Muscle layer of colon (tissue), 2 donors: ENCODE results near the gene CELSR3.

Experiments
- H3K27ac ChIP-seq: one replicate; pipeline ENCODE4 v1.7.0; 2013; ENCODE audit warnings: low read depth, mild to moderate bottlenecking, low read length, moderate library complexity
- H3K27me3 ChIP-seq, 2 donors: one replicate each; pipeline ENCODE4 v1.7.0; 2013; ENCODE audit warnings: low read length in 2 of 2, mild to moderate bottlenecking in 2 of 2; ENCODE audit not compliant: insufficient read depth in 2 of 2, control insufficient read depth in 1 of 2
- H3K36me3 ChIP-seq: one replicate; pipeline ENCODE4 v1.7.0; 2013; ENCODE audit warnings: mild to moderate bottlenecking, low read length; ENCODE audit not compliant: insufficient read depth
- H3K4me1 ChIP-seq: one replicate; pipeline ENCODE4 v1.7.0; 2013; ENCODE audit warnings: mild to moderate bottlenecking, low read length; ENCODE audit not compliant: insufficient read depth
- H3K4me3 ChIP-seq, 2 donors: one replicate each; pipeline ENCODE4 v1.7.0; 2013; ENCODE audit warnings: low read length in 2 of 2, low read depth in 1 of 2, mild to moderate bottlenecking in 1 of 2, moderate library complexity in 1 of 2
- H3K9ac ChIP-seq: one replicate; pipeline ENCODE4 v1.7.0; 2013; ENCODE audit warnings: low read length
- H3K9me3 ChIP-seq: one replicate; pipeline ENCODE4 v1.7.0; 2013; ENCODE audit warnings: mild to moderate bottlenecking, low read length
- donor health status: abdominal sarcoma.
- donor health status: Adenocarcinoma of cecum.

CELSR3 gene

GRCh38 chr3:48656061-48656840, 6.4 kb downstream of the CELSR3 start:
- Histone ChIP-seq H3K4me1 (peaks cover 4% of the 10 kb centered on the region), H3K9me3 (no peaks in the 10 kb centered on the region), H3K9ac (no peak overlapping the region), H3K27me3 (peaks cover 9 to 29% of the 10 kb centered on the region in 2 donors), H3K4me3 (peak overlapping the region; percentile 31 to 47), H3K27ac (no peak overlapping the region), H3K36me3 (no peaks in the 10 kb centered on the region)

- Histone ChIP-seq H3K9me3 (no peaks in the 10 kb centered on the region), H3K27me3 (peaks cover 4 to 23% of the 10 kb centered on the region in 2 donors), H3K9ac (no peak overlapping the region), H3K36me3 (no peaks in the 10 kb centered on the region), H3K4me1 (peaks cover 4% of the 10 kb centered on the region), H3K4me3 (no peak overlapping the region), H3K27ac (no peak overlapping the region)
Measured at GRCh38 chr3:48655606-48656005, 7.1 kb downstream of the CELSR3 start.

GRCh38 chr3:48655063-48655462, 7.6 kb downstream of the CELSR3 start:
- Histone ChIP-seq H3K4me3 (no peak overlapping the region), H3K27me3 (peaks cover 0 to 20% of the 10 kb centered on the region in 2 donors), H3K36me3 (no peaks in the 10 kb centered on the region), H3K27ac (no peak overlapping the region), H3K9ac (no peak overlapping the region), H3K4me1 (peaks cover 4% of the 10 kb centered on the region), H3K9me3 (no peaks in the 10 kb centered on the region)

- Histone ChIP-seq H3K27ac (no peak overlapping the region), H3K4me1 (peaks cover 4% of the 10 kb centered on the region), H3K27me3 (peaks cover 0 to 11% of the 10 kb centered on the region in 2 donors), H3K36me3 (no peaks in the 10 kb centered on the region), H3K9me3 (no peaks in the 10 kb centered on the region), H3K4me3 (no peak overlapping the region), H3K9ac (no peak overlapping the region)
Measured at GRCh38 chr3:48652923-48653715, 9.6 kb downstream of the CELSR3 start.

GRCh38 chr3:48651771-48652170, 10.9 kb downstream of the CELSR3 start:
- H3K27ac ChIP-seq = no peak overlapping the region
- no peaks in the 10 kb centered on the region for H3K36me3 ChIP-seq
- H3K4me1 ChIP-seq = peaks cover 4% of the 10 kb centered on the region
- H3K27me3 ChIP-seq = no peaks in the 10 kb centered on the region
- no peak overlapping the region for H3K9ac ChIP-seq
- H3K4me3 ChIP-seq = no peak overlapping the region
- no peaks in the 10 kb centered on the region for H3K9me3 ChIP-seq

- Histone ChIP-seq H3K27me3 (no peaks in the 10 kb centered on the region), H3K36me3 (no peaks in the 10 kb centered on the region), H3K4me3 (no peak overlapping the region), H3K27ac (no peak overlapping the region), H3K9ac (no peak overlapping the region), H3K9me3 (no peaks in the 10 kb centered on the region), H3K4me1 (peaks cover 4% of the 10 kb centered on the region)
Measured at GRCh38 chr3:48650723-48651122, 12.0 kb downstream of the CELSR3 start.

GRCh38 chr3:48648188-48648850, 14.4 kb downstream of the CELSR3 start:
- no peaks in the 10 kb centered on the region for H3K4me1 ChIP-seq
- H3K9me3 ChIP-seq = no peaks in the 10 kb centered on the region
- H3K9ac ChIP-seq = no peak overlapping the region
- H3K36me3 ChIP-seq = no peaks in the 10 kb centered on the region
- H3K4me3 ChIP-seq = no peak overlapping the region
- no peaks in the 10 kb centered on the region for H3K27me3 ChIP-seq
- no peak overlapping the region for H3K27ac ChIP-seq

GRCh38 chr3:48647714-48648113, 15.0 kb downstream of the CELSR3 start:
- Histone ChIP-seq H3K4me3 (no peak overlapping the region), H3K36me3 (no peaks in the 10 kb centered on the region), H3K27ac (no peak overlapping the region), H3K4me1 (no peaks in the 10 kb centered on the region), H3K9me3 (no peaks in the 10 kb centered on the region), H3K27me3 (no peaks in the 10 kb centered on the region), H3K9ac (no peak overlapping the region)

- no peaks in the 10 kb centered on the region for H3K27me3 ChIP-seq
- no peaks in the 10 kb centered on the region for H3K4me1 ChIP-seq
- no peak overlapping the region for H3K9ac ChIP-seq
- H3K36me3 ChIP-seq = no peaks in the 10 kb centered on the region
- no peak overlapping the region for H3K27ac ChIP-seq
- no peak overlapping the region for H3K4me3 ChIP-seq
- H3K9me3 ChIP-seq = no peaks in the 10 kb centered on the region
Measured at GRCh38 chr3:48644898-48645760, 17.6 kb downstream of the CELSR3 start.

GRCh38 chr3:48642605-48643004, 20.1 kb downstream of the CELSR3 start:
- Histone ChIP-seq H3K36me3 (no peaks in the 10 kb centered on the region), H3K27ac (no peak overlapping the region), H3K4me3 (no peak overlapping the region), H3K9me3 (no peaks in the 10 kb centered on the region), H3K9ac (no peak overlapping the region), H3K27me3 (no peaks in the 10 kb centered on the region), H3K4me1 (no peaks in the 10 kb centered on the region)

- Histone ChIP-seq H3K27me3 (no peaks in the 10 kb centered on the region), H3K27ac (no peak overlapping the region), H3K4me3 (no peak overlapping the region), H3K36me3 (no peaks in the 10 kb centered on the region), H3K9ac (no peak overlapping the region), H3K9me3 (no peaks in the 10 kb centered on the region), H3K4me1 (peaks cover 2% of the 10 kb centered on the region)
Measured at GRCh38 chr3:48641396-48641795, 21.3 kb downstream of the CELSR3 start.
